HepG2 (cell line): ENCODE data around the gene HDGF. TPM values are rescaled to one million over a fixed set of nuclear protein-coding genes. Genes with fewer than 3 reads are reported as not detected.
A peak's percentile ranks its signal among the peaks of the same experiment; 100 is the strongest.

Experiments used
- ARNT2 ChIP-seq: sonication (generic); formaldehyde crosslinking; IDR thresholded peaks from 2 replicates; pipeline ENCODE4 v1.8.0; 2022; ENCODE audit warnings: mild to moderate bottlenecking, low read depth, missing genetic modification reagents, moderate library complexity
- FOXK1 ChIP-seq: sonication (generic); formaldehyde crosslinking; IDR thresholded peaks from 2 replicates; pipeline ENCODE4 v1.4.0; 2020; ENCODE audit warnings: low read depth, missing genetic modification reagents, borderline replicate concordance
- GABPA ChIP-seq, 2 experiments: IDR thresholded peaks; 2 replicates each; pipeline ENCODE4 v1.6.1; 2011 to 2016; ENCODE audit warnings: low read depth in 2 of 2, low read length in 1 of 2, missing biosample characterization in 1 of 2, missing genetic modification characterization in 1 of 2
- HBP1 ChIP-seq: IDR thresholded peaks from 2 replicates; pipeline ENCODE4 v1.6.1; 2016; ENCODE audit warnings: low read depth, control low read depth
- HHEX ChIP-seq: IDR thresholded peaks from 2 replicates; pipeline ENCODE4 v1.6.1; 2016; ENCODE audit warnings: control low read depth
- HNF4G ChIP-seq, 2 experiments: sonication (generic) in 1 of 2; formaldehyde crosslinking in 1 of 2; IDR thresholded peaks; 2 replicates each; pipeline versions ENCODE4 v1.4.0 to v1.6.1; 2011 to 2020; ENCODE audit warnings: borderline replicate concordance in 2 of 2, low read depth in 2 of 2, mild to moderate bottlenecking in 2 of 2, low read length in 1 of 2, missing genetic modification reagents in 1 of 2, moderate library complexity in 1 of 2
- LCORL ChIP-seq, 2 experiments: fragments of 450-650 bp in 1 of 2; sonication (generic) in 1 of 2; formaldehyde crosslinking in 1 of 2; IDR thresholded peaks; 2 replicates each; pipeline versions ENCODE4 v1.5.0 to v1.6.1; 2017 to 2020; ENCODE audit warnings: antibody characterized with exemption in 1 of 2, missing genetic modification reagents in 1 of 2
- MTERF4 ChIP-seq: sonication (generic); formaldehyde crosslinking; IDR thresholded peaks from 2 replicates; pipeline ENCODE4 v1.8.0; 2023; ENCODE audit warnings: mild to moderate bottlenecking, missing genetic modification reagents
- PHF8 ChIP-seq: sonication (generic); formaldehyde crosslinking; IDR thresholded peaks from 2 replicates; pipeline ENCODE4 v1.5.0; 2020; ENCODE audit warnings: missing genetic modification reagents
- POLR2G ChIP-seq: fragments of 200-400 bp; formaldehyde crosslinking; IDR thresholded peaks from 2 replicates; pipeline ENCODE4 v1.6.1; 2018; ENCODE audit warnings: mild to moderate bottlenecking, low read depth, low read length, moderate library complexity
- RXRB ChIP-seq: IDR thresholded peaks from 2 replicates; pipeline ENCODE4 v1.6.1; 2016; ENCODE audit warnings: borderline replicate concordance, missing genetic modification reagents, missing compliant biosample characterization
- SPEN ChIP-seq: sonication (generic); formaldehyde crosslinking; IDR thresholded peaks from 2 replicates; pipeline ENCODE4 v1.5.1; 2020; ENCODE audit warnings: low read depth, mild to moderate bottlenecking, missing genetic modification reagents
- USF2 ChIP-seq, 2 experiments: sonication (generic) in 1 of 2; formaldehyde crosslinking in 1 of 2; IDR thresholded peaks; 2 replicates each; pipeline versions ENCODE4 v1.5.1 to v1.6.1; 2011 to 2020; ENCODE audit warnings: borderline replicate concordance in 1 of 2, low read depth in 1 of 2, low read length in 1 of 2, mild to moderate bottlenecking in 1 of 2, missing genetic modification reagents in 1 of 2, moderate library complexity in 1 of 2
- ZEB1 ChIP-seq: IDR thresholded peaks from 2 replicates; pipeline ENCODE4 v1.6.1; 2012; ENCODE audit warnings: mild to moderate bottlenecking, low read depth, inconsistent platforms; ENCODE audit not compliant: insufficient replicate concordance
- ZFP36 ChIP-seq: fragments of 150-350 bp; IDR thresholded peaks from 2 replicates; pipeline ENCODE4 v1.6.1; 2018; ENCODE audit warnings: borderline replicate concordance, low read length, low read depth; ENCODE audit not compliant: partially characterized antibody
- ZFX ChIP-seq: sonication (generic); formaldehyde crosslinking; IDR thresholded peaks from 2 replicates; pipeline ENCODE4 v1.4.0; 2020; ENCODE audit warnings: mild to moderate bottlenecking, low read depth, missing genetic modification reagents, moderate library complexity
- ZNF337 ChIP-seq: sonication (generic); formaldehyde crosslinking; IDR thresholded peaks from 2 replicates; pipeline ENCODE4 v1.5.1; 2020; ENCODE audit warnings: missing genetic modification reagents, low read depth, mild to moderate bottlenecking, borderline replicate concordance
- ZNF446 ChIP-seq: sonication (generic); formaldehyde crosslinking; IDR thresholded peaks from 2 replicates; pipeline ENCODE4 v1.5.0; 2020; ENCODE audit warnings: mild to moderate bottlenecking, missing genetic modification reagents
- ZNF501 ChIP-seq: sonication (generic); formaldehyde crosslinking; IDR thresholded peaks from 2 replicates; pipeline ENCODE4 v1.5.1; 2020; ENCODE audit warnings: mild to moderate bottlenecking, moderate library complexity, missing genetic modification reagents
- ZNF7 ChIP-seq: IDR thresholded peaks from 2 replicates; pipeline ENCODE4 v1.6.1; 2016; ENCODE audit warnings: missing biosample characterization, missing genetic modification reagents
- ZNF772 ChIP-seq: sonication (generic); formaldehyde crosslinking; IDR thresholded peaks from 2 replicates; pipeline ENCODE4 v1.5.0; 2020; ENCODE audit warnings: mild to moderate bottlenecking, missing genetic modification reagents
- ZNF773 ChIP-seq: sonication (generic); formaldehyde crosslinking; IDR thresholded peaks from 2 replicates; pipeline ENCODE4 v1.4.0; 2020; ENCODE audit warnings: missing genetic modification reagents, borderline replicate concordance
- ZNF839 ChIP-seq: sonication (generic); formaldehyde crosslinking; IDR thresholded peaks from 2 replicates; pipeline ENCODE4 v1.4.0; 2020; ENCODE audit warnings: missing genetic modification reagents, mild to moderate bottlenecking, borderline replicate concordance
- polyA plus RNA-seq, 8 experiments: library from polyadenylated mRNA; depleted of rRNA in 3 of 8; stranded (reverse) in 7 of 8; unstranded in 1 of 8; fragments of >200 nt; fragmentation: Illumina TruSeq in 4 of 8; extraction: Trizol in 4 of 8; gene quantifications; 2 replicates each; pipeline versions ENCODE4 v1.2.1 to v1.2.3, GENCODE V29; 2011 to 2016; ENCODE audit warnings: low read depth in 4 of 8, missing spikeins in 1 of 8, mixed read lengths in 1 of 8; ENCODE audit not compliant: insufficient read depth in 1 of 8
- total RNA-seq, 5 experiments: library from RNA; depleted of rRNA; stranded (reverse); fragments of >200 nt; fragmentation: Illumina TruSeq; extraction: Trizol; gene quantifications; 2 replicates each; pipeline ENCODE4 v1.2.3, GENCODE V29; 2016; ENCODE audit warnings: low read depth in 1 of 5

The HDGF gene
- total and polyA plus RNA-seq, 2 of the 13 experiments (the other 11 are each of a cell fraction or from before 2014, with no cell fraction given) = 156 to 196 TPM

GRCh38 chr1:156746728-156747631, 4.5 kb downstream of the HDGF start (continued):
- TF ChIP-seq GABPA (IDR thresholded peaks at IDR 0.05; ENCODE audit: low read depth, low read length) (peak; percentile 57), GABPA (CRISPR knock-in tag; IDR thresholded peaks at IDR 0.05; ENCODE audit: low read depth) (peak; percentile 82), ZNF446 (CRISPR knock-in tag) (no peak), ZFP36 (no peak), MTERF4 (CRISPR knock-in tag) (peak; percentile 10; the same call in 1 of the 2 replicates), HNF4G (IDR thresholded peaks at IDR 0.05; ENCODE audit: borderline replicate concordance, low read depth, low read length) (peak; percentile 49; the same call in 1 of the 2 replicates), HNF4G (CRISPR knock-in tag; IDR thresholded peaks at IDR 0.05; ENCODE audit: borderline replicate concordance, low read depth) (no peak), ARNT2 (CRISPR knock-in tag) (peak; percentile 54; the same call in 1 of the 2 replicates), ZNF7 (CRISPR knock-in tag) (no peak), ZNF337 (CRISPR knock-in tag) (no peak), HHEX (CRISPR knock-in tag) (no peak), LCORL (IDR thresholded peaks at IDR 0.05) (no peak), LCORL (CRISPR knock-in tag; IDR thresholded peaks at IDR 0.05) (peak; percentile 27; the same call in 1 of the 2 replicates), ZNF501 (CRISPR knock-in tag) (no peak), PHF8 (CRISPR knock-in tag) (peak; percentile 66; the same call in 1 of the 2 replicates), POLR2G (peak; percentile 76), USF2 (IDR thresholded peaks at IDR 0.05; ENCODE audit: low read depth, low read length) (no peak), USF2 (CRISPR knock-in tag; IDR thresholded peaks at IDR 0.05; ENCODE audit: borderline replicate concordance) (no peak), HBP1 (CRISPR knock-in tag) (peak; percentile 61; the same call in 1 of the 2 replicates), ZNF839 (CRISPR knock-in tag) (0 out of 2 replicates have a peak, but pooled peaks have one; percentile 50), ZFX (CRISPR knock-in tag) (peak; percentile 84), RXRB (CRISPR knock-in tag) (peak; percentile 18; the same call in 1 of the 2 replicates), ZNF773 (CRISPR knock-in tag) (no peak; the same call in 1 of the 2 replicates), SPEN (CRISPR knock-in tag) (no peak), FOXK1 (CRISPR knock-in tag) (no peak), ZNF772 (CRISPR knock-in tag) (0 out of 2 replicates have a peak, but pooled peaks have one; percentile 45), ZEB1 (no peak)
